IPS-NIHi11 (cell line): ENCODE data around the gene ABCC6.
"Not testable (repeated sequence)": the region's sequence is repeated elsewhere in the genome, so short reads cannot be mapped to it uniquely, and the experiment has no call there.

Experiments
- DNase-seq: peaks from one replicate; pipeline ENCODE4 v3.0.0; 2012; ENCODE audit warnings: mixed read lengths, low spot score

ABCC6 gene

GRCh38 chr16:16223662-16224241 lies 458 bp upstream of the ABCC6 start:
- not testable (repeated sequence) for DNase-seq

- DNase-seq = not testable (repeated sequence)
These were observed 1.9 kb downstream of the ABCC6 start for GRCh38 chr16:16221382-16221781.

DNA sequence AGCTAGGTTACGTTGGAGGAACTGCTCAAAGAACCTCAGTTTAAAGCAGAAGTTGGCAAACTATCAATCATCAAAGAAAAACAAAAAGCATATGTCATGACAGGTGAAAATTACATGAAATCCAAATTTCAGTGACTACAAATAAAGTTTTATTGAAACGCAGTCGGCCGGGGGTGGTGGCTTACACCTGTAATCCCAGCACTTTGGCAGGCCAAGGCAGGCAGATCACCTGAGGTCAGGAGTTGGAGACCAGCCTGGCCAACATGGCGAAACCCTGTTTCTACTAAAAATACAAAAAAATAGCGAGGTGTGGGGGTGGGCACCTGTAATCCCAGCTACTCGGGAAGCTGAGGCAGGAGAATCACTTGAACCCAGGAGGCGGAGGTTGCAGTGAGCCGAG lies 2.8 kb downstream of the ABCC6 start:
- not testable (repeated sequence) for DNase-seq

- not testable (repeated sequence) for DNase-seq
These were observed 4.5 kb downstream of the ABCC6 start for GRCh38 chr16:16218787-16219186.

DNA sequence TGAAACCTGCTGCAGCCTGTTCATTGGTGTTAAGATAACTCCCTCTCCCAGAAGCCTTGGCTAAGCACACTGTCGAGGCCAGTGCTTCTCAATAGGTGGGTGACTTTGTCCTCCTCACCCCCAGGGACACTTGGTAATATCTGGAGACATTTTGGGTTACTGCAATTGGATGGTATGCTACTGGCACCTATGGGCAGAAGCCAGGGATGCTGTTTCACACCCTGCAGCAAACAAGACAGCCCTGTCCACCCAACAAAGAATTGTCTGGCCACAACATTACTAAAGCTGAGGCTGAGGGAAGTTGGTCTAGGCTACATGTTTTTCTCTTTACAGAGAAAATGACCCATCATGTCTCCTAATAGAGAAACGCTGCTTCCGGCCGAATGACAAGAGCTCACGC lies 4.9 kb downstream of the ABCC6 start:
- not testable (repeated sequence) for DNase-seq

GRCh38 chr16:16213863-16214293 lies 9.4 kb downstream of the ABCC6 start:
- DNase-seq = not testable (repeated sequence)

- DNase-seq = not testable (repeated sequence)
These were observed 11.9 kb downstream of the ABCC6 start for GRCh38 chr16:16211404-16211803.

DNA sequence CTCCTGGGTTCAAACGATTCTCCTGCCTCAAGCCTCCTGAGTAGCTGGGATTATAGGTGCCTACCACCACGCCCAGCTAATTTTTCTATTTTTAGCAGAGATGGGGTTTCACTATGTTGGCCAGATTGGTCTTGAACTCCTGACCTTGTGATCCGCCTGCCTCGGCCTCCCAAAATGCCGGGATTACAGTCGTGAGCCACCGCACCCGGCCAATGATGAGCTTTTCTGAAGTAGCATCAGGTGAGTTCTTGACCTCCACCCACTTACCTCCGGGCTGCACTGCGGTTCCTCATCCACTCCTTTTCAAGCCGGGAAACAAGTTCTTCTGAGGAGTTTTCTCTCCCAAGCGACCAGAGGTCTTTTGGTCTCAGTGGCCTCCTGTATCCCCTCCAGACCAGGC lies 14.8 kb downstream of the ABCC6 start:
- DNase-seq = not testable (repeated sequence)

DNA sequence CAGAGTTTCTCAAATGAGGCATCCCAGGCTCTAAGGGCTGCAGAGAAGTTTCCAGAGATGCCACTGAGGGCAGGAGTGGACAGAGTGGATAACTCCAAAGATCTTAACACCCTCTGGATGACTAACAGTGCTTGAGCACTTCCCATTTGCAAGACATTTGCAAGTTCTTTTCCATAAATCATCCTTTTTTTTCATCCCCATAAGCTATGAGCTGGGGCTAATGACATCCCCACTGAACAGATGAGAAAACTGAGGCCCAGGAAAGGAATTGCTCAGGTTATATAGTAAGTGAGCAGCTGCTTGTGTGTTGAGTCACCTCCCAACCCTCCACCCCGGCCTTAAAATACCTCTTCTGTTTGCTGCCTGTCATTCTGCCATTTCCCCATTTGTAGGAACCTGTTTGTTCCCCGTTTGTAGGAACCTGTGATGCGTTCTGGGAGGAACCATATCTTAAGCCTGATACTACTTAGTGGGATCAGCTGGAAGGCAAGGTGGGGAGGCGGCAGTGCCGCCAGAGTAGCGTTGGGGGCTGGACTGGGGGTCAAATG lies 15.4 kb downstream of the ABCC6 start:
- DNase-seq = not testable (repeated sequence)

DNA sequence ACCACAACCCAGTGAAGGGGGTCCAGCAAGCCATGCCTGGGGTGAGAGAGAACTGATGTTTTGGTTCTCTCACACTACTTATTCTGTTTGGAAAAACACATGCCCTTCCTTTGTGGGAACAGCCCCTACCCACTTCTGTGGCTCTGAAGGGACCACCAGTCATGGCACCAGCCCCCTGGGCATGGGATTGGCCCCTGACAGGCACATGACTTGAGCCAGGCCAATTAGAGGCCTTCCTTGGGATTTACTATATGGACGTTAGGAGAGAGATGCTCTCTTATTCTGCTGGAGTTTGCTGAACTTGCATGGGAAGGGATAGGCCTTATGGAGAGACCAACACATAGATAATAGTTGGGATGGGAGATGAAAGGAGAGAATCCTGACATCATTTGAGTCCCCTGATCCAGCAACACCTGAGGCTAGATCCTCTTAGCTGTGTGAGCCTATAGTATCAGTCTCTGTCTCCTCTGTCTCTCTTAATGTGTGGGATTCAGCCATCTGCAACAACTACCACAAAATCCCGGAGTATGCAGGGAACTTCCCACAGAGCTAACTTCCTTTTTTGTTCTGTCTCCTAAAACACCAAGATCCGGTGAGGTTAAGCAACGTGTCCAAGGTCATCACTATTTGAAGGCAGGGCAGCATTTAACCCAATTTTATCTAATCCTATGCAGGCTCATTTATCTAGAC lies 16.1 kb downstream of the ABCC6 start:
- DNase-seq = not testable (repeated sequence)

DNA sequence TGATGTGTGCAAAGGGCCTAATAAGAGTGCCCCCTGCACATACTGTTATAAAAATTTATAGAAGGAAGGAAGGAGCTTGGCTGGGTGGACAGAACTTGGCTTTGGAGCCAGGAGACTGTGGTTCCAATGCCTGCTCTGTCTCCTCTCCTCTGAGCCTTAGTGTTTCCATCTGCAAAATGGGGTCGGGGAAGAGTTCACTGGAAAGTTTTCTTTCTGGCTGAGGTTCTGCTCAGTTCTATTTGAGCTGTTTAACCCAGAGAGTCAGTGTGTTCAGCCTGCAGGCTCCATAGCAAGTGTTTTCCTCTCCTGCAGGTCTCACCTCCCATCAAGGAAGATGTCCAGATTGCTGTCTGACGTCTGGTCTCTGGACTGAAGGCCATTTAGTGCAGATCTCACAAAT lies 17.4 kb downstream of the ABCC6 start:
- not testable (repeated sequence) for DNase-seq

GRCh38 chr16:16204552-16204951 lies 18.7 kb downstream of the ABCC6 start:
- DNase-seq = not testable (repeated sequence)

DNA sequence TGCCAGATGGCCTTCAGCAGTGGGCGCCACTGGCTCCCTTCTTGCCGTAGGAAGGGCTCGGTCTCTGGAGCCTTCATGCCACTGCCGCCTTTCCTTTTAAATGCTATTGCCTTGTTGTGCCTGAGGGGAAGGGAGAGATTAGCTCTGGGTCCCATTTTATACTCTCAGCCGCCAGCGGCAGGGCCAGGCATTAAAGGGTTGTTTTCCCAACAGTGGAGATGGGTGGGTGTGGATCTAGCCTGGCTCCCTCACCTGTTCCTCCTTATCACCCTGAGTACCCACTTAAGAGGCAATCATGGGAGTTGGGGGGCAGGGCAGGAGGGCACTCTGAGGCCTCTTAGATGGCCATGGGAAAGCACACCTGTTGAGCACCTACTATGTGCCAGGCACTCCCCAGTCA lies 19.8 kb downstream of the ABCC6 start:
- not testable (repeated sequence) for DNase-seq

- DNase-seq = not testable (repeated sequence)
These were observed 20.7 kb downstream of the ABCC6 start for GRCh38 chr16:16202400-16203143.

DNA sequence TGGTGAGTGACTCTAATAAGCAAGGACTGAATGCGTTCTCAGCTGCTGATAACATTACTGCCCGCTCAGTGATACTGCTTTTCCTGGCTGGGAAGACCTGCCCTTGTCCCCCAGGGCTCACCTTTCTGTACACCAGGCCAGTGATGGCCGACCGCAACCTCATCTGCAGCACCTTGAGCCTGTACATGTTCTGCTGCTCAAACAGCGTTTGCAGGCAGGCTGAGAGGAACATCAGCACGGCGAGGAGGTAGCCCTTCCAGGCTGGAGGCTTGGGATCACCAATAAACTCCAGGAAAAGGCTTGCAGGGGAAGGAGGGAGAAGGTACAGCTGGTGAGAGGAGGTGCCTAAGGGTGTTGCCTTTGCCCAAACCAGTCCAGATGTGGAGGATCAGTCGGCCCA lies 21.4 kb downstream of the ABCC6 start:
- not testable (repeated sequence) for DNase-seq

DNA sequence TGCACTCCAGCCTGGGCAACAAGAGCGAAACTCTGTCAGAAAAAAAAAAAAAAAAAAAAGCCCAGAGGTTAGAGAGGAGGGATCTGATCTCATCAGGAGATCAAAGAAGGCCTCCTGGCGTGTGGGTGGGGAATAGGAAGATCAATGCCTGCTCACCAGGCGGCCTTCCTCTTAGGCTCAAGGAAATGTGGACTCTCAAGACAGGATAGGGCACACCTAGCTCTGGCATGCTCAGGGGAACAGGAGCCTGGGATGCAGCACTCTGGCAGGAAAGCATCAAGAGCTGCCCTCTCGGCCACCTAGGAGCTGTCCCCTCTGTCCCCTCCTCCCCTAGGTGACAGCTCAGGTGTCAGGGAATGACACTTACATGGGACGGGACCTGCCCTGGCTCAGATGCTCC lies 22.9 kb downstream of the ABCC6 start:
- not testable (repeated sequence) for DNase-seq

- not testable (repeated sequence) for DNase-seq
These were observed 23.9 kb downstream of the ABCC6 start for GRCh38 chr16:16199428-16199827.

DNA sequence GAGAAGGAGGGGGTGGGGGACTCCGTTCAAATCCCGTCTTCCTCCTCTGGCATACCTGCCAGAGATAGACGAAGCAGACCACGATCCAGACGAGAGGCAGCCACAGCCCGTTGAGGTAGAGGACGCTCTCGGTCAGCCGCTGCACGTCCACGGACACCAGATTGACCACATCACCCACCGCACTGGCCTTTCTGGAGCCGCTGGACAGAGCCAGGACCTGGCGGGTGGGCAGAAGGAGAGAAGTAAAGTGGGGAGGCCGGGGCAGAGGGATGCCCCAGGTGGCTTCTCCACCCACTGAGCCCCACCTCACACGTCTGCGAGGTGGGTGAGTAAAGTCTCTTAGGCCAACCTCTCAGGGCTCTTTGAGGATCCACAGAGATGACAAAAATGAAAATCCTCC lies 25.3 kb downstream of the ABCC6 start:
- DNase-seq = no peak

- no peak for DNase-seq
These were observed 26.0 kb downstream of the ABCC6 start for GRCh38 chr16:16197331-16197730.

DNA sequence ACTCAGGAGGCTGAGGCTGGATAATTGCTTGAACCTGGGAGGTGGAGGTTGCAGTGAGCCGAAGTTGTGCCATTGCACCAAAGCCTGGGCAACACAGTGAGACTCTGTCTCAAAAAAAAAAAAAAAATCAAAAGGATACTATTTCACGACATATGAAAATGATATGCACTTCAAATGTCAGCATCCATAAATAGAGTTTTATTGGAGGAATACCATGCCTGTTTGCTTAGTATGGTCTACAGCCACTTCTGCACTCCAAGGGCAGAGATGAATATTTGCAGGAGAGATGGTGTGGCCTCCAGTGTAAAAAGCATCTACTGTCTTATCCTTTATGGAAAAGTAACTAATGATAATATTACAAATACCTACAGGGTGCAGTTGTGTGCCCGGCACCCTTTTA lies 27.2 kb downstream of the ABCC6 start:
- no peak for DNase-seq

DNA sequence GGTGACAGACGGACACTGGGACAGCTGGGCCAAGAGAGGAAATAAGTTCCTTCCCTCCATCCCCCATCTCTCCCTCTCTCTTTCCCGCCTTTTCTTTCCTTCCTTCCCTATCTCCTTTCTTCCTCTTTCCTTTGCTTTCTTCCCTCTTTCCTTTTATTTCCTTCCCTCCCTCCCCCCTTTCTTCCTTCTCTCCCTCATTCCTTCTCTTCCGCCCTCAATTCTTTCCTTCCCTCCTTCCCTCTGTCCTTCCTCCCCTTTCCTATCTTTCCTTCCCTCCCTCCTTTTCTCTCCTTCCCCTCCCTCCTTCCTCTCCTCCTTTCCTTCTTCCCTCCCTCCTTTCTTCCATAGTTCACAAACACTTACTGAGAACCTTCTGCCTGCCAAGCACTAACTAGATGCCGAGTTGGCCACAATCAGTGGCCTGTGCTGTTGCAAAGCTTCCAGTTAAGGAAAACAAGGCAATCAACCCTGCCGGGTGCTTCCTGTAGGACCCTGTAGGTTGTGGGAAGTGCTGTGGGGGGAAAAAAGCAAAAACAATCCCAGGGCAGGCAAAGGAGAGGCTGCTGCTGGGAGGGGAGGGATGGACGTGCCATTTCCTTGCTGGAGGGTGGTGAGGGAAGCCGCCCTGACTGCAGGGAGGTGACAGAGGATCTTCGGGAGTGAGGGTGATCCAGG lies 31.7 kb downstream of the ABCC6 start:
- no peak for DNase-seq

- DNase-seq = not testable (repeated sequence)
These were observed 32.3 kb downstream of the ABCC6 start for GRCh38 chr16:16190966-16191365.
